Activated gamma-delta T cell treated with Interleukin-2 at 50 U/mL for 16 hours (primary cell): Measurements from ENCODE around the gene THADA.

Experiments
- DNase-seq: peaks from one replicate; pipeline ENCODE4 v3.0.0-alpha.2; 2020

Gene THADA

DNA sequence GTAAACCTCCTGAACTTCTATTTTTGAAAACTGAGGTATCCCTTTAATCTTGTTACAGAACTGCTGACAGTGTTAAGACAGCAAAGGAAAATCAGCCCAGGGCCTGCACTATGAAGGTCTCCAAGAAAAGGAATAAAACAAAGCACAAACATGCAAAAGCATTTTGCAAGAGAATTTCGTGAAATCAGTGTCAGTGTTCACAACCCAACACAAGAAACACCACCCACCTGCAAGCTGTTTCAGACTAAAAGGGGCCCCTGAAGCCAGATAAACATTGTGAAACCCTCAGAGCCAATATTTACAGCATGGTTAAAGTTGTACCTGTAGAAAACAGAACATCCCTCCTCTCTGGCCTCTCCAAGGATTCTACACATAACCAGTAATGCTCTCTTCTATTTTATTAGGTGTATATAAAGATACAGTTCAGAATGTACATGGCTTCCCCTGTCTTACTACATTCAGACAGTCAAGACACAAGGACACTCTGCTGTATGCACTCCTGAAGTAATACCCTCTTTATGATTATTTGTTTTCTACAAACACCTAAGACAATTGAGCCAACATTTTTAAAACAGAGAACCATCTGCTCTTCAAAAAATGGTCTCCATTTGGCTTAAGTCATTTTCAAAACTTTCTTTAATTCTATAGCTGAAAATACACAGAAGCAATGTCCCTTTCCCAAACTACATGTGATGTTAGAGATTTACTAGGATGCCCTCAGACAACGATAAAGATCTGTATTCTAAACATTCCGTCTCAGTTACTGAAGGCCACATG lies 219.9 kb downstream of the THADA start:
- DNase-seq: no peak

DNA sequence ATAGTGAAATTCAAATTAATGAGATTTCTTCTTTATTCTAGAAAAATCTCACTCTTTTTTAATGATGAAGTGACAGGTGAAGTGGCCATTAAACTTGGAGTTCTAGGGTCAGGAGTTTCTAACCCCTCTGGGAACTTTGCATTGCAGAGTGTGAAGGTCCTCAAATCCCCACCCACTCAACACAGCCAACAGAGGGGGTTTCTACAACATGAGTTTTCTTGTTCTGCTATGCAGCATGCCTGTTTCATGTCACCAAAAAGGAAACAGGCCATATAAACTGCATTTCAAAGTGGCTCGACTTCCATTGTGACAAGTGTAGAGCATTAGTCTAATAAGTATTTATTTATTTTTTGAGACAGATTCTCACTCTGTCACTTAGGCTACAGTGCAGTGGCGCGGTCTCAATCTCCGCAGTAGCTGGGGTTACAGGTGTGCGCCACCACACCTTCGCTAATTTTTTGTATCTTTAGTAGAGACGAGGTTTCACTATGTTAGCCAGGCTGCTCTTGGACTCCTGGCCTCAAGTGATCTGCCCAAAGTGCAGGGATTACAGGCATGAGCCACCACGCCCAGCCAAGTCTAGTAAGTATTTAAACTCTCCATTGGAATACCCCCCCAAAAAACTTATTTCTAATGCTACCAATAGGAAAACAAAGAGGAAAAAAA lies 223.3 kb downstream of the THADA start:
- no peak for DNase-seq

DNA sequence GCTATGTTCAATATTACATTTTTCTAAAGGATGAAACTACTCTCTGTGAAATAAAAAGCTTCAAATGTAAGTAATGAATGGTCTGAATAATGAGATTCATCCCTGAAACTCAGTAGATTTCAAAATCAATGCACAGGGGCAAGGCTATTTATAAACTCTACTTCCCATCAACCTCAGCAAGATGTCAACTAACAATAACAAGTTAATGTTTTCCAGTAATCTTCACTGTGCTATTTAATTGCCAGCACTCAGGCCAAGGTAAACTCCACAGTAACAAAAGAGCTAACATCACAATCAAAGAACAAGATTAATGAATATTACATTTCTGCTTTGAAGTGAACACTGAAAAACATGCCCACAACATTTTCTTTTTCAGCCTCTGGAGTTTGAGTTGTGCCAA lies 225.1 kb downstream of the THADA start:
- DNase-seq: no peak

DNA sequence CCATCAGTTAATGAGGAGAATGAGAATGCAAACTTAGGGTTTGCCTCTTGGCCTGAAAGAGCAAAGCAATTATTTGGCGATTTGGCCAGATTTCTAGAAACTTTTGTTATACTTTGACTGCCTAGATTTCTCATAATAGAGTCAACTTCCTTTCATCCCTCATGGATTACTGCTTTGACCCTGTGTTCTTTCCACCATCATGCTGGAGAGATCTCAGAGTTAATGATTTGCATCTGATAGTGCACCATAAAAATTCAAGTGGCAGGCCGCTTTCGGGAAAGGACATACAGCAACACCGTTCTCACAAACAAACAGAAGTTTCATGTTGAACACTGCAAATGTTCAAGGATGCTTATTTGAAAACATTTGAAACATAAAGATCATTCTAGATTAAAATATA lies 225.7 kb downstream of the THADA start:
- no peak for DNase-seq

DNA sequence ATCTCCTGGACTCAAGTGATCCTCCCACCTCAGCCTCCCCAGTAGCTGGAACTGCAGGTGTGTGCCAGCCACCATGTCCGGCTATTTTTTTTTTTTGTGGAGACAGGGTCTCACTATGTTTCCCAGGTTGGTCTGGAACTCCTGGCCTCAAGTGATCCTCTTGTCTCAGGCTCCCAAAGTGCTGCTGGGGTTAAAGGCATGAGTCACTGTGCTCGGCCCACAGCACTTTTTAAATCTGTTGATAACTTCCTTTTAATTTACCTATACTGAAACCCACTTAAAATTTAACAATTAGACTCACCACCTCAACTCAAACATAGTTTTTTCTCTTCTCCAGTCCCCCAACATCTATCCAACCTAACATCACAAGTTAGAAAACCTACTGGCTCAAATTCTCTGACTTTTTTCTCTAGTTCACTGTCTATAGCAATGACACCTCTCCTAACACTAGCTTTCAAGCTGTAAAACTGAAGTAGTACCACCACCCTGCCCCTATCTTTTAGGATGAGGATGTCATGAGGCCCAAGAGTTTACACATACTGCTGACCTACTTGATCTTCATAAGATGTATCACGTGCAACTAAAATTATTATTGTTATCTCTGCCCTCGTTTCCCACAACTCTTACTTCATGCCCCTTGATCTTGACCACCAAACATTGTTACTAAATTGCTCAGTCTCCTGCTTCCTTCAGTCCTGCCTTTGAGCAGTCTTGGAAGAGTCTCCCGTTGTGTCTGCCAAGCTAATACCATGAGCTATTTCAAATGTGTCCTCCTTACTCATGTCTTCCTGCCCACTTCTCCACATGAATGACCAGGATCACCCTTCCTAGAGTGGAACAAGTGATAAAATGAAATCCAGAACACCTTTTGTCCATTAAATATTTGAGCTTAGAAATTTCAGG lies 227.1 kb downstream of the THADA start:
- no peak for DNase-seq

DNA sequence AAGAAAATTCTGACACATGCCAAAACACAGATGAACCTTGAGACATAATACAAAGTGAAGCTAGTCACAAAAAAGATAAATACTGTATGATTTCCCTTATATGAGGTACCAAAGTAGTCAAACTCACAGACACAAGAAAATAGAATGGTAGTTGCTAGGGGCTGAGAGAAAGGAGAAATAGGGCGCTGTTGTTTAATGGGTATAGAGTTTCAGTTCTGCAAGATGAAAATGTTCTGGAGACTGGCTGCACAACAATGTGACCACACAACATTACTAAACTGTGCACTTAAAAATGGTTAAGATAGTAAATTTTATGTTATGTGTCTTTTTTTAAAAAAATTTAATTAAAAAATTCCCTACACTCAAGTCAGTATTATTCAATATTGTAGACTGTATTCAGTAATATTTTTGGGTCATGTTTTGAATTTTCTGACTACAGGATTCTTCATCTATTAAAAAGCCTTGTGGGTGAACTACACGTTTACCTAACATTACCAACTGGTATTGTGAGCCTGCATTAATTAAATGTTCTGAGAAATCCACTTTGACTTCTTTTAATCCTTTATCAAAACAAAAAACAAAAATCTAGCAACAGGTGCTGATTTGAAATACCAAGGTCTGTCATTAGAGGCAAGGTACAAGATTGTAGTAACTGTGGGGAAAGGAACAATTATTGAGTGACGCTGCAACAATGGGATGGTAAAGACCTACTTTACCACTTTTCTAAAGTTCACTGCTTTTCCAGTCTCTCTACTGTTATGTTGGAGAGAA lies 228.6 kb downstream of the THADA start:
- no peak for DNase-seq

DNA sequence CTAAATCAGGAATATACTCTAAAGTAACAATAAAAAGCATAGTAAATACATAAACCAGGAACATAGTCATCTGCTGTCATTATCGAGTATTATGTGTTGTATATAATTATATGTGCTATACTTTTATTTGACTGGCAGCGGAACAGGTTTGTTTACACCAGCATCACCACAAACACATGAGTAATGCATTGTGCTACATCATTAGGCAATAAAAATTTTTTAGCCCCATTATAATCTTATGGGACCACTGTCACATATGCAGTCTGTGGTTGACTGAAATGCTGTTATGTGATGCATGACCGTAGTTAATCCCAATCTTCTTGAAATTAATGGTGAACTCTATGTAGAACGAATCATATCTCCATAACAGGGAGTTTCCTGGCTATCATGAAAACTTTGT lies 232.7 kb downstream of the THADA start:
- no peak for DNase-seq

DNA sequence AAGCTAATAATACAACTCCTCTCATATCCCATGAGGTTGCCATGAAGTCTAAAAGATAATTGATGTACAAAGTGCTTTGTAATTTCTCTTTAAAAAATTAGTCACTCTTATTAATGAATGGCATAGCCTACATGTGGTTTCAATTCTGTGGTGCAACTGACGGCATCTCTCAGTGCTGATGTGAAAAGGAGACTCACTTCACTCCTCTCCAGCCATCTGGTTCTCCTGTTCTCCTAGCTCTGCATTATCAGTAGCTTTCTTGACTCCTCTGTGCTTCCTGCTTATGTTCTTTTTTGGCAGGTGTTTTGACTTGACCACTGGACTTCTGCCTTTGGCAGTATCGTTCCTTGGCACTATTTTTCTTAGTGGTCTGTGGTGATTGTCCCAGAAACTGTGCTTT lies 234.6 kb downstream of the THADA start:
- DNase-seq: no peak

DNA sequence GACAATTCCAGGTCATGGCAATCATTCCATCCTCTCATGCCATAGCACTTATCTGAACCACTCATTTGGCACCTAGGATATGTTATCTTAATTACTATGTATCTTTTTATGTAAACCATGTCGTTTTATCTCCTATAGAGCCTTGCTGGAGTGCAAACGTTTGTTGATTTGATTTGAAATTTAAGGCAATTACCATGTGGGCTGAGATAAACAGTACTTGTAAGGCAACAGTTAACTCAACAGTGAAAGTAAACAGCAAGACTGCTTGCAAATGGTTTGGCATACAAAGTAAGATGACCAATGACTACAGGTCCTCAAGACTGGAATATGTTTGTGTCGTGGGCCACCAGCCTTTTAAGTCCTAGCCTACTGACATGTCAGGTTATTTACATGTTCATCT lies 235.7 kb downstream of the THADA start:
- no peak for DNase-seq

DNA sequence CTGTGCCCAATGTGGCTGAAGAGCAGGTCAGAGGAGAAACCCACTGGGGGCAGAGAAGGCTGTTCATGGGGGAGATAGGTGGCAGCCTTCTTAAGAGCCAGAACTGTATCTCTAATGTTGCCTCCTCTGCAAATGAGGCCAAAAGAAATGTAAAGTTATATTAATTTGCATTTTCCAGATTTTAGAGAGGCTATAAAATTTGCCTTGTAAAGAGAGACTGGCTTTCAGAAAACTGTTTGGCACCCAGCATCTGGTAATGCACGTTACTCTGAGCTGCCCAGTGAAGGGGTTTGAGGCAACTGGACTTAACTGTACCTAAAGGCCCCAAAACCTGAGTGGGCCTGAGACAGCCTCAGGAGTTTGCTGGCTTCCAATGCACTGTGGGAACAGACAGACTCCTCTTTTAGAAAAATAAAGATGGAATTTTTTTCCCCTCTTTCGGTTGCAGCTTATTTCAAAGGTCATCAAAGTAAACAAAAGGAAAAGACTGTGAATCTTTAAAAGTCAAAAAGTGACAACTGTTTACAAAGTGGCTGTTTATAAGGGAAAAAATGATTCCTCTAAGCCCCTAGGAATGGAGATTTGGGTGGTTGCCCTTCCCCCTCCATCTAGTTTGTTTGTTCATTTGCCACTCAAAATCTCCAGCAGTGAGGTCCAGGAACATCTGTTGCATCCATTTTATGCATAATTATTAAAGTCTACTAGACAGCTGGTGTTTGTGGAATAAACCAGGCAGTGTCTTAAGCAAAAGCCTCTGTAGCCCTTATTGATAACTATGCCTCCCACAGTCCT lies 237.2 kb downstream of the THADA start:
- no peak for DNase-seq

DNA sequence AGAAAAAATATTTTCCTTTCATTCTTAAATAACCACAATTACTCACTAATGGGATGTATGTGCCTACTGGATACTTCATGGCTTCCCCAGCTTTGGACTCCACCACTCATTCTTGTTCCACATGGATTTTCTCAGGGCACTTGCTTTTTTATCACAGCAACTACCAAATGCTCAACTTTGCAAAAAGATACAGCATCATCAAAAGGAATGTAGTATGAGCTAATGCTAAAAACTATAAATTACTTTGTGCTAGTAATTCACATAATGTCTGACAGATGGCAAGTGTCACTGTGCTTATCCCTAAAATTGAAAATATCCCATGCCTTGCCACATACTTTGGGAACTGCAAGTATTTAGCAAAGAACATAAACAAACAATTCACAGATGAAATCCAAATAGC lies 239.1 kb downstream of the THADA start:
- no peak for DNase-seq

DNA sequence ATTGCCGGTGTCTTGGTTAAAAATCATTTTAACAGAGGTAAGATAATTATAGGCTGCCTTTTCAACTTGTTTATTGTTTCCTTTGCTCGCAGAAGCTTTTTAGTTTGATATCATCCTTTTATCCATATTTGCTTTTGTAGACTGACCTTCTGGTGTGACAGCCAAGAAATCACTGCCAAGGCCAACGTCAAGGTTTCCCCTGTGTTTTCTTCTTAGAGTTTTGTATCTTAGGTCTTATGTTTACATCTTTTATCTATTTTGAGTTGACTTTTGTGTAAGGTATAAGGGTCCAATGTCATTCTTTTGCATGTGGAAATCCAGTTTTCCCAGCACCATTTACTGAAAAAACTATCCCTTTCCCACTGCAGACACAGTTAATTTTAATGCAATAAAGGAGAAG lies 240.4 kb downstream of the THADA start:
- no peak for DNase-seq

DNA sequence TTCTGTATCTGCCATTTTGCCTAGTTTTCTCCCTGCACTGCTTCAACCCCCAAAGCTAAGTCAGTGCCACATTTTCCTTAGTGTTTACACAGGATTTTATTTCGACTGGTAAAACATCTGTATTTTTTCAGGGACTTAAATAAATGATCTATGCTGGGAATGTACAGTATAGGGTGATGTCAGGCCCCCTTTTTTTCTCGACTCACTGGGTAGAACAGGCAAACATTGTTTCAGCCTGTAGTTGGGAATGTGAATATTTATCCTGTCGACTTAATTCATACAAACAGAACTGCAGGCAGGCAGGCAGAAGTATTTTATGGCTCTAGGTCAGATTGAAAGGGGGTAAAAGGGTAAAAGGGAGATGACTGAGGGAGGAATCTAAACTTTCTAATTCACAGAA lies 245.9 kb downstream of the THADA start:
- no peak for DNase-seq

DNA sequence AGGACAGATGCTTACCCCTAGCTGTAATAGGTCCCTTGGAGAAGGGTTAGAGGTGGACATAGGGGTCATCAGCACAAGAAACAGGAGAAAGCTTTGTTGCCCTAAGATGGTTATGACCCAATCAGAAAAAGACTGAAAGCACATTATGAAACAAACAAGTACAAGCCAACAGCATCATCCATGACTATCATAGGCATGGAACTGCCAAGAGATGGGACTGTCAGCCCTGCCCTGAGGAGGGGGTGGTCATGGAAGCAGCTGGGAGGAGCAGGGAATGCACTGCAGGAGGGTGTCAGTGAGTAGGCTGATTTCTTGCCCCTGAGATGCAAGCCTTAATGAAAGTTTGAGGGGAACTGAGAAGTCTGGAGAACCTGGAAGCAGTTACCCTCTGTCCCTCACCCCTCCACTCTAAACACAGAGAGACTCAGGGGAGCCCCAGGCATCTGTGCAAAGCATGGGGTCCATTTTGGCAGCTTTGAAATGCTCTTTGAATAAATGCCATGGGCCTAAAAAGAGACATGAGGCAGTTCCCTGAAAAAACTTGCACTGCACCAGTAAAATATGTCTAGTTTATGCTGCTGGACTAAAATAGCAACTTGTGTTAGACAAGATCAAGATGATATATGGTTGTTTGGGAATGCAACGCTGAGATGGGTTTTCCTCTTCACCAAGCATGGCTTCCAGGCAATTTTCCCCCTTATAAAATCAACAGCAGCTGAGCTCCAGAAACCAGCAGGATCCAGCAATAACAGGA lies 246.8 kb downstream of the THADA start:
- DNase-seq: no peak

DNA sequence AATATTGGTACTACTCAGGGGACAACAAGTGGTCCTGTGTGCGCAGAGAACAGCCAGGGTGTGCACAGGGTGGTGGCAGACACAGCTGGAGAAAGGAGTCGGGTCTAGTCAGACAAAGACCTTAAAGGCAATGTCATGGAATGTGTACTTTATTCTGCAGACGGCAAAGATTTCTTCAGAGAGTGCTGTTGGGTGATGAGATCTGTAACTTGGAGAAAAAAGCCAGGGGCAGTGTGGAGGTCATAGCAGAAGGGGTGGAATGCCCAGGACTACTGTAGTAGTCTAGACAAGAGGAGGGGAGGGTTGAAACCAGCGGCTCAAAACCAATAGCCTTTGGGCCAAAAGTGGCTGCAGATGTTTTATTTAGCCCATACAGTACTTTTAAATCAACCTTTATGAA lies 248.1 kb downstream of the THADA start:
- no peak for DNase-seq

DNA sequence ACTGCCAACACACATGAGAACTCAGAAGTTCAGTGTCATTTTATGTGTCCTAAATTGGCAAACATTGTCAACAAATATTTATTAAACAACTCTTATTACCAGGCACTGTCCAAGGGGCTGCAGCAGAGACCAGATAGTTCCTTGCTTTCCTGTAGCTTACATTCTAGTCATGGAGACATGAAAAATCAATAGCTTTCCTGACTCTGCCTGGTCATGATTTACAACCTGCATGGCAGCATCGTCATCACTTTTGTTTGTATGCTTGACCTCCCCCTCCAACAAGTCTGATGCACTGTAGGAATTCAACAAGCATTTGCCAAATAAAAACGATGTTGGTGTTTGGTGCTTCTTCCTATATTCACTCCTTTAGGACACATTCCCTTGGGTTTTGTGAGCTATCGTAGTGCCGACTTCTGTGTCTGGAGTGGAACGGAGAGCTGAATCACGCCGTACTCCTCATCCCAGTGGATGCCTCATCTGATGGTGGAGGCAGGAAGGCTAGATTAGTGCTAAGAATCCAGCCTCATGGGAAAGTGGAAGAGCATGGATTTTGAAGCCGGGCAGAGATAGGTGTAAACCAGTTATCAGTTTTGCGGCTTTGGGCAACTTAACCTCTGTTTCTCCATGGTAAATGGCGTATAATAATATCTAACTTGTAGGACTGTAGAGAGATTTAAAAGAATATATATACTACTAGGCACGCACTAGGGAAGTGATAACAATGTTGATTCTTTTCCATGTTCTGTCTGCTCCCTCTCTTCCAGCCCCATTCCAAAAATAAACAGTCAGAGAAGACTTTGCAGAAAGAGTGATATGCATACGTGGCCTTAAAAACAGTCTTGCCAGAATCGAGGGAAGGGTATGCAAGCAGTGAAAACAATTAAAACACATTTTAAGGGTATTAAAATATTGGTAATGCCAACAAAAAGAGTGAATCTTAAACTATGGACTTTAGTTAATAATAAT lies 249.0 kb downstream of the THADA start:
- DNase-seq: no peak

DNA sequence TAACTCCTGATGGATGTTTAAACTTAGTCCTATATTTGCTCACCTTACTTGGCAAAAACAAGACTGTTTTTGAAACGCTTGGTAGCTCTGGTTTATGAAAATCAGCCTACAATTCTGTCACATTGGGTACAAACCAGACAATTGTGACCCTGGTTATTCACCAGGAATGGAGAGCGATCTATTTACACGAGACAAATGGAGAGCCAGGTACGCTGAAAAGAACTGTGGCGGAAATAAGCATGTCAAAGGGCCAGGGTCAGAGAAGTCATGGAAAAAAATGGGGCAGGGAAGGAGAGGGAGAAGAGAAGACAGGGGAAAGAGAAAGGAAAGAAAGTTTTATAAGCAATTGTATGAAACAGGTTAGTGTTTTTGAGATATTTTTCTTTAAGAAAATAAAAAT lies 250.0 kb downstream of the THADA start:
- DNase-seq: no peak

DNA sequence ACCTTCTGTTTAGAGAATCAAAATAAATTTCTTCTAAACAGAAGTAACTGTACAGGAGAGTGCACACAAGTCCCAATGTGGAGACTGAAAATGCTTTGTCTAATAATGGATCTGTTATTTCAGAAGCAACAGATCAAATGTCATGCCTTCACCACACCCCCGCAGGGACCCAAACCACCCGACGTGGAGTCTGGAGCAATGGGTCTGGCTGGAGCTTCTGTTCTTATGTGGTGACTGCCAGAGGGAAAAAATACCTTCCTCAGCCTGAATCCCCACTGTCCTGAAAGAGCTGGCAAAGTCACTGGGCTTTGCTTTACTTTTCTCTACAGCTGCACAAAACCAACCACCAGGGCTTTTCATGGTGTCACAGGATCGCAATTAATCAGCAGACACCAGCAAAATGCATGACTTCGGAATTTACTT lies 250.4 kb downstream of the THADA start:
- DNase-seq: no peak

DNA sequence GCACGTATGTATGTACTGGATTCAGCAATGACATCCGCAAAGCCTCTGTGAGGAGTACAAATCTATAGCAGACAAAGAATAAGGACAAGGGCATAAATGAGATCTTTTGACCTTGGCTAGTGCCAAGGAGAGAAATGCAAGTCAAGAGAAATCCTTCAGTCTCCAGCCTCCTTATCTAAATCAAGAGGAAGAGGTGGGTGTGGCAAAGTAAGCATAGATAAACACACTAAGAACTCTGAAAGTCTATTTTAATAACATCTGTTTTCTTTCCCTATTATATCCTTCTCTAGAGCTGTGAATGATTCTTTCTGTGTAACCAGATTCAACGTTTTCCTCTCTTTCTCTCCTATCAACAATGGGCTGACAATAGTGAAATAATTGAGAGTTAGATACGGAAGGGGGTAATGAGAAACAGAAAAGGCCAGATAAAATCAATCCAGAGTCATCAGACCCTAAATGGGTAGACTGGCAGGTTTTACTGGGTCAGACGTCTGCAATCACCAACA lies 250.9 kb downstream of the THADA start:
- DNase-seq: no peak
